WTC11 (cell line): ENCODE measurements around the gene CAST.

Experiments
- FOXP1 ChIP-seq: sonication (generic); formaldehyde crosslinking; IDR thresholded peaks from 2 replicates; pipeline ENCODE4 v1.8.0; 2022; ENCODE audit warnings: missing genetic modification reagents, mild to moderate bottlenecking, moderate library complexity, borderline replicate concordance
- GRHL2 ChIP-seq: fragments of 250-450 bp; sonication (Bioruptor Pico); IDR thresholded peaks from 2 replicates; pipeline ENCODE4 v1.8.0; 2022; ENCODE audit warnings: mild to moderate bottlenecking, moderate library complexity; ENCODE audit not compliant: insufficient replicate concordance, severe bottlenecking
- TEAD1 ChIP-seq: sonication (generic); formaldehyde crosslinking; IDR thresholded peaks from 2 replicates; pipeline ENCODE4 v1.8.0; 2022; ENCODE audit warnings: mild to moderate bottlenecking, missing genetic modification reagents
- ZNF121 ChIP-seq: sonication (generic); formaldehyde crosslinking; IDR thresholded peaks from 2 replicates; pipeline ENCODE4 v1.8.0; 2023; ENCODE audit warnings: missing genetic modification reagents
- TF ChIP-seq, protein P1 (sequence below): fragments of 200-600 bp; IDR thresholded peaks from 2 replicates; pipeline ENCODE4 v1.8.0; 2022; ENCODE audit warnings: antibody characterized with exemption

DNA sequence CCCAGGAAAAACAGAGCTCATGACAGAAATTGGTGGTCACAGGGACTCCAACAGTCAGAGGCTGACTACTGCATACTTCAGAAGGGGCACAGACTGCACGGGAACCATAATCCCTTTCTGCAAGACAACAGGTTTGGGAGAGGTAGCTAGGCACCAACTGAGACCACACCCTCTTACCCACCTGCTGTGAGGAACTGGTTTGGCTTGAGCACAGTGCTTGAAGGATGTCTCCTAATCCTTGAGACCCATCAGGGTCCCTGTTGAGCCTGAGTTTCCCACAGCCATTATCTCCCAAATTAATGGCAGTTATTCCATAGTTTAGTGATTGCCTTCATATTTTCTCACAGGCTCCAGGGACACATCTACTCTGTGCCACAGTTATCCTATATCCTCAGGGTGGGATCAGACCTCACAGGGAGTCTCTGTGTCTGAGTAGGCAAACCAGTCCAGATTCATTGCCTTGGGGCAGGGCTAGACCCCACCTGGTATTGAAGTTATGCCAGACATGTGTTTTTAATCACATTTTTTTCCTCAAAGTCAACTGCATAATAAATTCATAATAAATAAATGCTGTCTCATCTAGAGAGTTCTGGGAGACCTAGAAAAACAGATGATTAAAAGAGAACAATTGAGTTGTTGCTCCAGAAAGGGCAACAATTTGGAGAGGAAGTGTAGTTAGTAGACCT is 9.3 kb upstream of the CAST start:
- TF ChIP-seq TEAD1 (CRISPR knock-in tag), result no peak
- TF ChIP-seq FOXP1 (CRISPR knock-in tag), result no peak
- TF ChIP-seq, protein P1, sequence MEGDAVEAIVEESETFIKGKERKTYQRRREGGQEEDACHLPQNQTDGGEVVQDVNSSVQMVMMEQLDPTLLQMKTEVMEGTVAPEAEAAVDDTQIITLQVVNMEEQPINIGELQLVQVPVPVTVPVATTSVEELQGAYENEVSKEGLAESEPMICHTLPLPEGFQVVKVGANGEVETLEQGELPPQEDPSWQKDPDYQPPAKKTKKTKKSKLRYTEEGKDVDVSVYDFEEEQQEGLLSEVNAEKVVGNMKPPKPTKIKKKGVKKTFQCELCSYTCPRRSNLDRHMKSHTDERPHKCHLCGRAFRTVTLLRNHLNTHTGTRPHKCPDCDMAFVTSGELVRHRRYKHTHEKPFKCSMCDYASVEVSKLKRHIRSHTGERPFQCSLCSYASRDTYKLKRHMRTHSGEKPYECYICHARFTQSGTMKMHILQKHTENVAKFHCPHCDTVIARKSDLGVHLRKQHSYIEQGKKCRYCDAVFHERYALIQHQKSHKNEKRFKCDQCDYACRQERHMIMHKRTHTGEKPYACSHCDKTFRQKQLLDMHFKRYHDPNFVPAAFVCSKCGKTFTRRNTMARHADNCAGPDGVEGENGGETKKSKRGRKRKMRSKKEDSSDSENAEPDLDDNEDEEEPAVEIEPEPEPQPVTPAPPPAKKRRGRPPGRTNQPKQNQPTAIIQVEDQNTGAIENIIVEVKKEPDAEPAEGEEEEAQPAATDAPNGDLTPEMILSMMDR, result no peak
- no peak for TF ChIP-seq ZNF121
- no peak for TF ChIP-seq GRHL2 (CRISPR knock-in tag)
